GM12878 (cell line): ENCODE data around the gene TNFSF4.

Experiments used
- EP300 ChIP-seq, 2 experiments: fragments of 150-350 bp in 1 of 2; IDR thresholded peaks; 2 replicates each; pipeline ENCODE4 v1.6.1; 2011 to 2012; ENCODE audit warnings: low read depth in 2 of 2, low read length in 2 of 2, borderline replicate concordance in 1 of 2, improper control_type of control experiment in 1 of 2, inconsistent platforms in 1 of 2; ENCODE audit not compliant: control insufficient read depth in 1 of 2
- ESRRA ChIP-seq: IDR thresholded peaks from 2 replicates; pipeline ENCODE4 v1.6.1; 2012; ENCODE audit warnings: mild to moderate bottlenecking, low read length, improper control_type of control experiment
- GABPA ChIP-seq: IDR thresholded peaks from 2 replicates; pipeline ENCODE4 v1.6.1; 2014; ENCODE audit warnings: antibody characterized with exemption, low read depth, mild to moderate bottlenecking, inconsistent platforms
- POLR2A ChIP-seq: IDR thresholded peaks from 2 replicates; pipeline ENCODE4 v1.6.1; 2011; ENCODE audit warnings: low read depth, mild to moderate bottlenecking, low read length
- POLR2AphosphoS5 ChIP-seq: IDR thresholded peaks from 2 replicates; pipeline ENCODE4 v1.6.1; 2011; ENCODE audit warnings: mild to moderate bottlenecking, low read length, inconsistent platforms
- RFX5 ChIP-seq: IDR thresholded peaks from 2 replicates; pipeline ENCODE4 v1.6.1; 2011; ENCODE audit warnings: low read depth, low read length, improper control_type of control experiment
- SIX5 ChIP-seq: IDR thresholded peaks from 2 replicates; pipeline ENCODE4 v1.6.1; 2011; ENCODE audit warnings: mild to moderate bottlenecking, low read depth, low read length, moderate library complexity; ENCODE audit not compliant: severe bottlenecking
- SRF ChIP-seq, 2 experiments: IDR thresholded peaks; 2 replicates each; pipeline ENCODE4 v1.6.1; 2011; ENCODE audit warnings: low read depth in 2 of 2, low read length in 2 of 2, mild to moderate bottlenecking in 1 of 2, moderate library complexity in 1 of 2
- YY1 ChIP-seq: IDR thresholded peaks from 2 replicates; pipeline ENCODE4 v1.6.1; 2011; ENCODE audit warnings: low read depth, mild to moderate bottlenecking, low read length
- ZZZ3 ChIP-seq: IDR thresholded peaks from 2 replicates; pipeline ENCODE4 v1.6.1; 2011; ENCODE audit warnings: low read depth; ENCODE audit not compliant: control insufficient read depth, insufficient read length
- TF ChIP-seq, protein P1 (sequence below), 3 experiments: IDR thresholded peaks in 2 of 3; conservative IDR thresholded peaks in 1 of 3; 2 replicates each; pipeline ENCODE4 v1.5.1; 2011; ENCODE audit warnings: low read depth in 3 of 3, low read length in 3 of 3, mild to moderate bottlenecking in 3 of 3, control low read depth in 2 of 3, moderate library complexity in 2 of 3, inconsistent platforms in 1 of 3, mixed read lengths in 1 of 3; ENCODE audit not compliant: control insufficient read depth in 2 of 3, insufficient read depth in 1 of 3; ENCODE audit errors: extremely low read depth in 1 of 3

- TF ChIP-seq POLR2A: no peak
- TF ChIP-seq SRF (IDR thresholded peaks at IDR 0.05; ENCODE audit: low read depth in 2 of 2, low read length in 2 of 2): no peak
- no peak for TF ChIP-seq EP300 (IDR thresholded peaks at IDR 0.05; ENCODE audit: borderline replicate concordance in 1 of 2, control insufficient read depth in 1 of 2, low read depth in 2 of 2, low read length in 2 of 2)
- TF ChIP-seq RFX5: no peak
- TF ChIP-seq POLR2AphosphoS5: no peak
- TF ChIP-seq ESRRA: no peak
- no peak for TF ChIP-seq SIX5
- TF ChIP-seq, protein P1, sequence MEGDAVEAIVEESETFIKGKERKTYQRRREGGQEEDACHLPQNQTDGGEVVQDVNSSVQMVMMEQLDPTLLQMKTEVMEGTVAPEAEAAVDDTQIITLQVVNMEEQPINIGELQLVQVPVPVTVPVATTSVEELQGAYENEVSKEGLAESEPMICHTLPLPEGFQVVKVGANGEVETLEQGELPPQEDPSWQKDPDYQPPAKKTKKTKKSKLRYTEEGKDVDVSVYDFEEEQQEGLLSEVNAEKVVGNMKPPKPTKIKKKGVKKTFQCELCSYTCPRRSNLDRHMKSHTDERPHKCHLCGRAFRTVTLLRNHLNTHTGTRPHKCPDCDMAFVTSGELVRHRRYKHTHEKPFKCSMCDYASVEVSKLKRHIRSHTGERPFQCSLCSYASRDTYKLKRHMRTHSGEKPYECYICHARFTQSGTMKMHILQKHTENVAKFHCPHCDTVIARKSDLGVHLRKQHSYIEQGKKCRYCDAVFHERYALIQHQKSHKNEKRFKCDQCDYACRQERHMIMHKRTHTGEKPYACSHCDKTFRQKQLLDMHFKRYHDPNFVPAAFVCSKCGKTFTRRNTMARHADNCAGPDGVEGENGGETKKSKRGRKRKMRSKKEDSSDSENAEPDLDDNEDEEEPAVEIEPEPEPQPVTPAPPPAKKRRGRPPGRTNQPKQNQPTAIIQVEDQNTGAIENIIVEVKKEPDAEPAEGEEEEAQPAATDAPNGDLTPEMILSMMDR (IDR thresholded peaks at IDR 0.05 in 2 of 3, conservative IDR thresholded peaks at IDR 0.05 in 1 of 3; ENCODE audit: control insufficient read depth in 2 of 3, extremely low read depth in 1 of 3, insufficient read depth in 1 of 3, low read depth in 3 of 3, low read length in 3 of 3): no peak
- TF ChIP-seq ZZZ3: no peak
- TF ChIP-seq YY1: no peak
- no peak for TF ChIP-seq GABPA
Measured at GRCh38 chr1:173162601-173163000, 44.5 kb downstream of the TNFSF4 start.
